ENCODE data around the gene FLNB.
A peak's percentile ranks its signal among the peaks of the same experiment; 100 is the strongest.

FLNB gene

DNA sequence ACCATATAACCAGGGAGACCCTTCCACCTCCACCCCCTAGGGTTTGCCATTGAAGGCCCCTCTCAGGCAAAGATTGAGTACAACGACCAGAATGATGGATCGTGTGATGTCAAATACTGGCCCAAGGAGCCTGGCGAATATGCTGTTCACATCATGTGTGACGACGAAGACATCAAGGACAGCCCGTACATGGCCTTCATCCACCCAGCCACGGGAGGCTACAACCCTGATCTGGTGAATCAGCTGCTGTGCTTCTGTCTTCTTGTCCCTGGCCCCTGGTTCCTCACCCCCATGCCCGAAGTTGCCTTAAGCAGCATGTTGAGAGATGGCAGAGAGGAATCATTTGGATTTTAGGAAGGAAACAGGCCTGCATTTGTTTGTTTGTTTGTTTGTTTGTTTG lies 98.4 kb downstream of the FLNB start:
- no peak for DNase-seq (ENCODE audit: low read depth in 1 of 2, low spot score in 1 of 2)
- in situ Hi-C loops (cut with HindIII; ENCODE audit: low pct_unique_long_range_greater_than_20kb, low sequenced_read_pairs), result no loop called here
- TF ChIP-seq JUND (IDR thresholded peaks at IDR 0.05; ENCODE audit: low read depth), result no peak

- in situ Hi-C loops (cut with HindIII; ENCODE audit: low pct_unique_long_range_greater_than_20kb, low sequenced_read_pairs), result no loop called here
- peak in 1 of 2 experiments; percentile 20 for DNase-seq (ENCODE audit: low read depth in 1 of 2, low spot score in 1 of 2)
- no peak for TF ChIP-seq JUND (IDR thresholded peaks at IDR 0.05; ENCODE audit: low read depth)
Measured at GRCh38 chr3:58107597-58107996, 99.4 kb downstream of the FLNB start.

DNA sequence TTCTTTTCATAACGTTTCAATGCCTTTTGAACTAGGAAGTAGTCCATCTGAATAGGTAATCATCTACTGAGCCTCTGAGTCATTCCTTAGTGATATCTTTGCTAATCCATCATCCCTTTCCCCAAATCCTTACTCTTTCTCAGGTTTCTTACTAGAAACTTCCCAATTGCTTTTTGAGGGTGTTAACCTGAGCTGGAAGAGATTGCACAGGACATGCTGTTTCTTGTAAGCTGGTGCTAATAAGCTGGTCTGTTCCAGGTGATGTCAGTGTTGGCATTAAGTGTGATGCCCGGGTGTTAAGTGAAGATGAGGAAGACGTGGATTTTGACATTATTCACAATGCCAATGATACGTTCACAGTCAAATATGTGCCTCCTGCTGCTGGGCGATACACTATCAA lies 101.5 kb downstream of the FLNB start:
- in situ Hi-C loops (cut with HindIII; ENCODE audit: low pct_unique_long_range_greater_than_20kb, low sequenced_read_pairs), result no loop called here
- DNase-seq (ENCODE audit: low read depth in 1 of 2, low spot score in 1 of 2), result no peak
- no peak for TF ChIP-seq JUND (IDR thresholded peaks at IDR 0.05; ENCODE audit: low read depth)

- no peak for TF ChIP-seq JUND (IDR thresholded peaks at IDR 0.05; ENCODE audit: low read depth)
- DNase-seq (ENCODE audit: low read depth in 1 of 2, low spot score in 1 of 2), result peak; percentile 71 to 93
- in situ Hi-C loops (cut with HindIII; ENCODE audit: low pct_unique_long_range_greater_than_20kb, low sequenced_read_pairs), result no loop called here
Measured at GRCh38 chr3:58111513-58112184, 103.4 kb downstream of the FLNB start.

- in situ Hi-C loops (cut with HindIII; ENCODE audit: low pct_unique_long_range_greater_than_20kb, low sequenced_read_pairs), result no loop called here
- no peak for DNase-seq (ENCODE audit: low read depth in 1 of 2, low spot score in 1 of 2)
- TF ChIP-seq JUND (IDR thresholded peaks at IDR 0.05; ENCODE audit: low read depth), result no peak
Measured at GRCh38 chr3:58112185-58112535, 103.9 kb downstream of the FLNB start.

- in situ Hi-C loops (cut with HindIII; ENCODE audit: low pct_unique_long_range_greater_than_20kb, low sequenced_read_pairs), result no loop called here
- TF ChIP-seq JUND (IDR thresholded peaks at IDR 0.05; ENCODE audit: low read depth), result no peak
- DNase-seq (ENCODE audit: low read depth in 1 of 2, low spot score in 1 of 2), result no peak
Measured at GRCh38 chr3:58115175-58115574, 107.0 kb downstream of the FLNB start.

- no peak for DNase-seq (ENCODE audit: low read depth in 1 of 2, low spot score in 1 of 2)
- in situ Hi-C loops (cut with HindIII; ENCODE audit: low pct_unique_long_range_greater_than_20kb, low sequenced_read_pairs), result no loop called here
- no peak for TF ChIP-seq JUND (IDR thresholded peaks at IDR 0.05; ENCODE audit: low read depth)
Measured at GRCh38 chr3:58116161-58116955, 108.1 kb downstream of the FLNB start.

GRCh38 chr3:58116985-58117384 lies 108.8 kb downstream of the FLNB start:
- in situ Hi-C loops (cut with HindIII; ENCODE audit: low pct_unique_long_range_greater_than_20kb, low sequenced_read_pairs), result no loop called here
- no peak for TF ChIP-seq JUND (IDR thresholded peaks at IDR 0.05; ENCODE audit: low read depth)
- DNase-seq (ENCODE audit: low read depth in 1 of 2, low spot score in 1 of 2), result no peak

DNA sequence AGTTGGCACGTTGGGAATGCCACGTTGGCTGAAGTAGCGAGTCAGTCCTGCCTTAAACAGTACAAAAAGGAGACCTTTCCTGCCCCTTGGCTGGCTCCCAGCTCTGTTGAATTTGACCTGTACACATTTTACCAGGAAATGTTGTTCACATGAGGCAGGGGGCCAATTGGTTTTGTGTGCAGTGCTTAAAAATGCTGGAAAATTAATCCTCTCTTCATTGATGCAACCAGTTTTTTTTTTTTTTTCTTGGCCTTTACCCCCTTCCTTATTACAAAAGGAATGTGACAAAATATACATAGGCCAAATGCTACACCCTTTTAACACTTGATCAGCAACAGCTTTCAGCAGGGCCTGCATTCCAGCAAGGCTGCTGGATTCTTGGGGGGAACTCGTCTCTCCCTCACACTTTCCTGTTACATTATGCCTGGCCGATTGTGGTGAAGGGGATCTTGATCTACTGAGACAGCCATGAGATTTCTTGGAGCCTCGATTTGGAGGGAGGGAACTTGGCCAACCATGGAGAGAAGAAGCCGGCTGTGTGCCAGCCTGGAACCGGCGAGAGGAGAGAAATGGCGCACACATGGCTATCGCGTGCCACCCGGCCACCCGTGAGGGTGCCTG lies 109.4 kb downstream of the FLNB start:
- no peak for TF ChIP-seq JUND (IDR thresholded peaks at IDR 0.05; ENCODE audit: low read depth)
- no peak for DNase-seq (ENCODE audit: low read depth in 1 of 2, low spot score in 1 of 2)
- in situ Hi-C loops (cut with HindIII; ENCODE audit: low pct_unique_long_range_greater_than_20kb, low sequenced_read_pairs), result no loop called here

- TF ChIP-seq JUND (IDR thresholded peaks at IDR 0.05; ENCODE audit: low read depth), result no peak
- in situ Hi-C loops (cut with HindIII; ENCODE audit: low pct_unique_long_range_greater_than_20kb, low sequenced_read_pairs), result no loop called here
Measured at GRCh38 chr3:58119186-58119585, 111.0 kb downstream of the FLNB start.

GRCh38 chr3:58120075-58120812 lies 112.0 kb downstream of the FLNB start:
- in situ Hi-C loops (cut with HindIII; ENCODE audit: low pct_unique_long_range_greater_than_20kb, low sequenced_read_pairs), result no loop called here
- DNase-seq (ENCODE audit: low read depth in 1 of 2, low spot score in 1 of 2), result no peak
- no peak for TF ChIP-seq JUND (IDR thresholded peaks at IDR 0.05; ENCODE audit: low read depth)

More at GRCh38 chr3:58119186-58119585, 111.0 kb downstream of the FLNB start:
- no peak for DNase-seq (ENCODE audit: low read depth in 1 of 2, low spot score in 1 of 2)

- in situ Hi-C loops (cut with HindIII; ENCODE audit: low pct_unique_long_range_greater_than_20kb, low sequenced_read_pairs), result no loop called here
- no peak for TF ChIP-seq JUND (IDR thresholded peaks at IDR 0.05; ENCODE audit: low read depth)
- no peak for DNase-seq (ENCODE audit: low read depth in 1 of 2, low spot score in 1 of 2)
Measured at GRCh38 chr3:58121183-58121582, 113.0 kb downstream of the FLNB start.
